ENCODE results near the gene DTL. TPM values are rescaled to one million over a fixed set of nuclear protein-coding genes. Genes with fewer than 3 reads are reported as not detected.

Gene DTL
- polyA plus RNA-seq, 2 of the 4 experiments (the other 2 are of a cell fraction) = 22.0 to 30.2 TPM

- H3K4me3 ChIP-seq = no peak overlapping the region
- 94% methylated on average over 9 of the region's 9 CpGs for WGBS (ENCODE audit: missing lambda C conversion rate)
- H3K4me1 ChIP-seq = no peaks in the 10 kb centered on the region
- ChIA-PET CTCF (interaction anchor here (1.0 to 3.1 kb wide), 3 partner anchors 11 to 193 kb away, joined by 3 to 7 read pairs (median 6); no protein-coding TSS in a partner anchor), POLR2A (no interaction called here)
- TF ChIP-seq USF2 (IDR thresholded peaks at IDR 0.05) (no peak), REST (IDR thresholded peaks at IDR 0.05) (no peak), RCOR1 (IDR thresholded peaks at IDR 0.05; ENCODE audit: low read depth, low read length) (no peak), PBX3 (IDR thresholded peaks at IDR 0.05) (no peak), GATA3 (IDR thresholded peaks at IDR 0.05; ENCODE audit: borderline replicate concordance) (no peak), CBX2 (IDR thresholded peaks at IDR 0.05; ENCODE audit: borderline replicate concordance, low read depth) (no peak), SREBF2 (IDR thresholded peaks at IDR 0.05) (no peak), JUN (IDR thresholded peaks at IDR 0.05) (no peak), RARB (CRISPR knock-in tag; IDR thresholded peaks at IDR 0.05) (no peak), ESRRA (IDR thresholded peaks at IDR 0.05; ENCODE audit: borderline replicate concordance, low read length) (no peak), CHD4 (IDR thresholded peaks at IDR 0.05; ENCODE audit: borderline replicate concordance) (no peak), KDM5A (IDR thresholded peaks at IDR 0.05) (no peak), CBX8 (IDR thresholded peaks at IDR 0.05) (no peak), POLR2AphosphoS2 (conservative IDR thresholded peaks at IDR 0.05; ENCODE audit: low read length) (no peak)
- H3K27ac ChIP-seq = no peak overlapping the region
- no peak for FAIRE-seq
- no peaks in the 10 kb centered on the region for H3K9me3 ChIP-seq
- no peak for ATAC-seq
- no peak for DNase-seq (ENCODE audit: low read depth in 1 of 2, low spot score in 1 of 2)
- H3K4me2 ChIP-seq = no peak overlapping the region
Observed at GRCh38 chr1:212098310-212098709, 62.8 kb downstream of the DTL start.

GRCh38 chr1:212098771-212099170 lies 63.2 kb downstream of the DTL start:
- TF ChIP-seq CTCF (IDR thresholded peaks at IDR 0.05) = no peak
- no peak for TF ChIP-seq JUN (IDR thresholded peaks at IDR 0.05)
- TF ChIP-seq ATOH8 (CRISPR knock-in tag; IDR thresholded peaks at IDR 0.05; ENCODE audit: low read depth) = no peak
- TF ChIP-seq EP300 (IDR thresholded peaks at IDR 0.05) = no peak
- no peak for TF ChIP-seq RAD21 (conservative IDR thresholded peaks at IDR 0.05 in 1 of 2, IDR thresholded peaks at IDR 0.05 in 1 of 2)
- no peak for TF ChIP-seq E2F6 (IDR thresholded peaks at IDR 0.05; ENCODE audit: borderline replicate concordance, low read depth)
- no peak for TF ChIP-seq HMGXB4 (CRISPR knock-in tag; IDR thresholded peaks at IDR 0.05; ENCODE audit: borderline replicate concordance)
- no peak for TF ChIP-seq FOSB (CRISPR knock-in tag; IDR thresholded peaks at IDR 0.05)
- no peak for TF ChIP-seq RCOR1 (IDR thresholded peaks at IDR 0.05; ENCODE audit: low read depth, low read length)
- TF ChIP-seq RFX5 (IDR thresholded peaks at IDR 0.05) = no peak
- TF ChIP-seq NPAS2 (CRISPR knock-in tag; IDR thresholded peaks at IDR 0.05; ENCODE audit: borderline replicate concordance) = no peak
- no peak for TF ChIP-seq USF2 (IDR thresholded peaks at IDR 0.05)
- no peak overlapping the region for H3K4me2 ChIP-seq
- POLR2A ChIA-PET = no interaction called here
- DNase-seq (ENCODE audit: low read depth in 1 of 2, low spot score in 1 of 2) = no peak
- H3K4me1 ChIP-seq = no peaks in the 10 kb centered on the region
- CTCF ChIA-PET = interaction anchor here (1.0 to 3.1 kb wide), 3 partner anchors 11 to 193 kb away, joined by 3 to 7 read pairs (median 6); no protein-coding TSS in a partner anchor
- no peak for FAIRE-seq
- H3K27ac ChIP-seq = no peak overlapping the region
- WGBS (ENCODE audit: missing lambda C conversion rate) = 91% methylated on average over 3 of the region's 3 CpGs
- ATAC-seq = no peak
- no peaks in the 10 kb centered on the region for H3K9me3 ChIP-seq
- no peak overlapping the region for H3K4me3 ChIP-seq
